SJCRH30 (cell line): ENCODE data around the gene NFIX. TPM values are rescaled to one million over a fixed set of nuclear protein-coding genes. Genes with fewer than 3 reads are reported as not detected.

Experiments used
- DNase-seq, 2 experiments: peaks; one replicate each; pipeline ENCODE4 v3.0.0-alpha.2; 2015 to 2020
- H3K27ac ChIP-seq: fragments of 250-450 bp; sonication (Bioruptor Pico); 2 replicates; pipeline ENCODE4 v1.5.1; 2020; ENCODE audit warnings: mild to moderate bottlenecking, moderate library complexity
- H3K27me3 ChIP-seq: fragments of 250-450 bp; sonication (Bioruptor Pico); 2 replicates; pipeline ENCODE4 v1.5.1; 2020; ENCODE audit warnings: mild to moderate bottlenecking, moderate library complexity
- H3K36me3 ChIP-seq: fragments of 250-450 bp; sonication (Bioruptor Pico); 2 replicates; pipeline ENCODE4 v1.5.1; 2020; ENCODE audit warnings: mild to moderate bottlenecking, moderate library complexity
- H3K4me1 ChIP-seq: fragments of 250-450 bp; sonication (Bioruptor Pico); 2 replicates; pipeline ENCODE4 v1.5.1; 2020; ENCODE audit warnings: mild to moderate bottlenecking, moderate library complexity
- H3K4me3 ChIP-seq: fragments of 250-450 bp; sonication (Bioruptor Pico); 2 replicates; pipeline ENCODE4 v1.5.1; 2020; ENCODE audit warnings: mild to moderate bottlenecking, moderate library complexity
- H3K9me3 ChIP-seq: fragments of 250-450 bp; sonication (Bioruptor Pico); replicated peaks from 2 replicates; pipeline ENCODE4 v1.5.1; 2020; ENCODE audit warnings: mild to moderate bottlenecking, moderate library complexity
- total RNA-seq: library from RNA; depleted of rRNA; stranded (reverse); fragments of >200 nt; shearing (Covaris generic); gene quantifications from 2 replicates; pipeline ENCODE4 v1.2.3, GENCODE V29; 2014

NFIX gene
- total RNA-seq, 1 experiment from 2014 or later = 20.2 TPM

DNA sequence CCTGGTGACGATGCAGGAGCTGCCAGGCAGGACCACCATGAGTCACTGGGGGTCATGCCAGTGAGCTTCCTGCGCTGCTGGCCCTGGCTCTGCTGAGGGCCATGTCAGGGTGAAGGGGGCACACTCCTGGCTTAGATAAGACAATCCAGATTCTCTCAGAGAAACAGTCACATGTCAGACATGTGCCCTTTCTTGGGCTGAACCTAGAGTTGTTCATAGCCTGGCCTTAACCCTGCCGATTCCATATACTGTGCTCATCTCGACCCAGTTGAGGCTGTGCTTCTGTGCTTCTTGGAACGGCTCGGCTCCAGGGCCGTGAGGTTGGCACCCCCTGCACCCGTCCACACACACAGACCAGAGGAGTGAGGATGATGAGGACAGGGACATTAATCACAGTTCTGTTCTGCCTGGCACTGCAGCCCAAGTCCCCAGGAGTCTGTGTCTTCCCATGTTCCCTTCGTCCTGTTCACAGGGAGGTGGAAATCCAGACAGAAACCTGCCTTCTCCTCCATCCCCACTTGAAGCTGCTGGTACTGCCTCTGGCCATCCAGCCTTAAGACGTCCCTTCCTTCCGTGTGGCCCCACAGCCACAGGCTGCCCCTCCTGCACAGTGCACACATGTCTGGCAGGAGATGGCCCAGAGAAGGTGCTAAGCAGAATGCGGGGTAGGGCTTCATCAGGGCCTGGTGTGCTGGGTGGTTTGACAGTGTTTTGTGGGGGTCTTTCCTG is 57.3 kb downstream of the NFIX start:
- no peaks in the 10 kb centered on the region for H3K36me3 ChIP-seq
- DNase-seq = no peak
- no peaks in the 10 kb centered on the region for H3K9me3 ChIP-seq
- H3K27ac ChIP-seq = peak overlapping the region; percentile 92; the same call in 1 of the 2 replicates
- peaks cover 70% of the 10 kb centered on the region for H3K4me1 ChIP-seq
- H3K4me3 ChIP-seq = no peak overlapping the region
- H3K27me3 ChIP-seq = no peaks in the 10 kb centered on the region

DNA sequence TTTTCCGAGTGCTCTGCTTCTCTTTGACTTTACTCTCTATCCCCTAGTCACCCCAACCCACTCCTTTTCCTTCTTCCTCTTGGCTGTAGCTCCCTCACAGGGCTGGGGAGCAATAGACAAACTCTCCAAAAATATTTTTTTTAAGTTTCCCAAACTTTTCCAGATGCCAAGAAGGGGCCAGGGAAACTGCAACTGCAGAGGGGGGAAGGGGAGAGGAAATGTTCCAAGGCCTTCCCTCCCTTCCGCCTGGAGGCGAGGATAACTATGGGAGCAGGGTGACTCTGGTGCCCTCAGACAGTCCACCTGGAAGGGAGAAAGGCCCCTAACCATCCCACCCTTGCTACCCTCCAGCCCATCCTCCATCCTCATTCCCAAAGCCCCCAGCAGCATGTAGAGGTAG is 58.0 kb downstream of the NFIX start:
- Histone ChIP-seq H3K4me3 (no peak overlapping the region), H3K4me1 (peaks cover 76% of the 10 kb centered on the region), H3K36me3 (no peaks in the 10 kb centered on the region), H3K27me3 (no peaks in the 10 kb centered on the region), H3K9me3 (no peaks in the 10 kb centered on the region), H3K27ac (peak overlapping the region; percentile 92)
- no peak for DNase-seq

DNA sequence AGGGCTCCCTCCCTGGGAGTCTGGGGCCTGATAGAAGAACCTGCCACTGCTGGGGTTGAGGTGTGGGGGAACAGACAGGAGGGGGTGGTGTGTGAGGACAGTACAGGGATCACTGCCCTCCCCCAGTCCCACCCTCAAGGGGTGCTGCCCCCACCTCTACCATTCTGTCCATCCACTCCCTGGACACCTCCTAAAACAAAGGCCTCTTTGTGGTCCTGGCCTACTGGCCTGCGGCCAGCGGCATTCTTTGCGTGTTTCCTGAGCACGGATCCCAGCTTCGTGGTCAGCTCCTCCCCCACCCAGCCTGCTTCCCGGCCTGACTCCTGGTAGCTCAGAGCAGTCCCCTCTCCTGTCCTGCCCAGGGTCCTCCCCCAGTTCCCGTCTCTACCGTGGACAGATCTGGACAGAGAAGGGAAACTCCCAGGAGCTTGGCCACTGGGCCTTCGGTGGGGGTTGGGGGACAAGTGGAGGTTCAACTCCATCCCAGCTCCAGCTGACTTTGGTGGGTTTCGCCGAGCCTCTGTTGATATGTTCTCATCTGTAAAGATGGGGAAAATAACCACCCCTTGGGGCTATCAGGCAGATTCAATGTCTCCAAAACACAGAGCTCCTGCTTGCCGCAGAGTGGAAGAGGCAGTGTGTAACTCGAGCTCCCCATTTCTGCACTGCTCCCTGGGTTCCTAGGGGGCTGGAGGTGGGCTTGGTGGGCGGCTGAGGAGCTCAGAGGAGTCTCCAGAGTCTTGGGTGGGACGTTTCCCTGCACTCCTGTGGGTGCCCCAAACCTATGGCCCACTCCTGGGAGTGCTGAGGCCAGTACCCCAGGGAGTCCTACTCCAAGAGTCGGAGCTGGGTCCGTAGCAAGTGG is 58.7 kb downstream of the NFIX start:
- Histone ChIP-seq H3K9me3 (no peaks in the 10 kb centered on the region), H3K36me3 (no peaks in the 10 kb centered on the region), H3K27ac (peak overlapping the region; percentile 92), H3K4me1 (peaks cover 84% of the 10 kb centered on the region), H3K4me3 (peak overlapping the region; percentile 21), H3K27me3 (no peaks in the 10 kb centered on the region)
- peak; percentile 99 for DNase-seq

DNA sequence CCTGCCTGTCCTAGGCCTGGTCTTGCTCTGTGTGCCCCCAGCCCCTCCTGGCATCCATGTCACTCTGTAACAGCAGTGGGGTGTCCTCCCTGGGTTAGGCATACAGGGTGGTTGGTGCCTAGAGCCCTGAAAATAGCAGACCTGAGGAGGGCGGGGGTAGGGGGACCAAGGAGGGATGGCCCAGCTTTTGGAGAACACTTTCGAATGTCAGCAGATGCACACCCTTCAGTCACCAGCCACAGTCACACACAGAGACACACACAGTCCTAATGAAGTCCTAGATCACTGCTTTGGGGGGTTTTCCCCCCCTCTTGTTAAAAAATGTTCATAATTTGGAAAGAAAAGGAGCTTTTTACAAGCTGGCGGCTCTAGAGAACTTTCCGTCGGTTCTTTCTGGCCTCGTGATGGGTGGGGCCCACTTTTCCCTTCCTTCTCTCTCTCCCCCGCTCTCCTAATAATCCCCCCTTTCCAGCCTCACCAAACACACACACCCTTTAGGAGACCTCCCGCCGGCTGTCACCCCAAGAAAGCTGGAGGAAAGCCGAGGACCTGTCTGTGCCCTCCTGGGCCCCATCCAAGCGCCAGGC is 59.4 kb downstream of the NFIX start:
- Histone ChIP-seq H3K27me3 (no peaks in the 10 kb centered on the region), H3K9me3 (no peaks in the 10 kb centered on the region), H3K27ac (peak overlapping the region; percentile 92), H3K4me3 (peak overlapping the region; percentile 21), H3K36me3 (no peaks in the 10 kb centered on the region), H3K4me1 (peaks cover 91% of the 10 kb centered on the region)
- DNase-seq = no peak

DNA sequence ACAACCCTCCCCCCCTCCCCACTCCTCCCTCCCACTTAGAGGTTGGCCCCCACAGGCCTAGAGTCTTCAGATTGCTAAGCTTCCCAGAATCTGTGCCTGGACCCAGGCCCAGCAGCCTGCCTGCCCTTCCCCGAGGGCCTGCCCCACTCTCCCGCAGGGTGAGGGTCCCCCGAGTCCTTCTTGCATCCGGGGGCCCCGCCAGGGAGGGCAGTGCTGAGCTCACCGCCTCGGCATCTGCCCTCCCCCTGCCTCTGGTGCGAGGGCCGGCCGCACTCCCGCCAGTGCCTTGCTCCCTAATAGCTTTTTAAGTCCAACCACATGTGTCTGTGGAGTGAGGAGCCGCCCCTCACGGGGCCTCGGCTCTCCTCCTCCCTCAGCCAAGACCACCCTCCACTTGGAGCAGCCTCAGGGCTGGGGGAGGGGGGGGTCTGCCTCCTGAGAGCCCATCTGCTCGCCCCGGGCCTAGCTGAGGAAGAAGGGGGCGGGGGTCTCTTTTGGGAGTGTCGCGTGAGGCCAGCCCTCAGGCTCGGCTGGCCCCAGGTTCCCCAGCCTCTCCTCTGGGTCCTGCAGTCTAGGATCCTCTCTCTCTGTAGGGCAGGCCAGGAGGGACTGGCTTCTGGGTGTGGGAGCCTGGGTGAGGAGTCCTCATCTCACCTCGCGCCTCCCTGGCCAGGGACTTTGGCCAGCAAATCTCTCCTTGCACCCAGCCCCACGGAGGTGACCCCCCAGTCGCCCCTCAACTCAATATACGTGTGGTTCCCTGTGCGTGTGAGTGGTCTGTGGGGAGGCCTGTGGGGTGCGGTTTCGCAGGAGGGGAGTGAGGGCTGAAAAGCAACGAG is 60.2 kb downstream of the NFIX start:
- H3K4me3 ChIP-seq = peak overlapping the region; percentile 24
- H3K4me1 ChIP-seq = peaks cover 94% of the 10 kb centered on the region
- peak; percentile 95 to 98 for DNase-seq

DNA sequence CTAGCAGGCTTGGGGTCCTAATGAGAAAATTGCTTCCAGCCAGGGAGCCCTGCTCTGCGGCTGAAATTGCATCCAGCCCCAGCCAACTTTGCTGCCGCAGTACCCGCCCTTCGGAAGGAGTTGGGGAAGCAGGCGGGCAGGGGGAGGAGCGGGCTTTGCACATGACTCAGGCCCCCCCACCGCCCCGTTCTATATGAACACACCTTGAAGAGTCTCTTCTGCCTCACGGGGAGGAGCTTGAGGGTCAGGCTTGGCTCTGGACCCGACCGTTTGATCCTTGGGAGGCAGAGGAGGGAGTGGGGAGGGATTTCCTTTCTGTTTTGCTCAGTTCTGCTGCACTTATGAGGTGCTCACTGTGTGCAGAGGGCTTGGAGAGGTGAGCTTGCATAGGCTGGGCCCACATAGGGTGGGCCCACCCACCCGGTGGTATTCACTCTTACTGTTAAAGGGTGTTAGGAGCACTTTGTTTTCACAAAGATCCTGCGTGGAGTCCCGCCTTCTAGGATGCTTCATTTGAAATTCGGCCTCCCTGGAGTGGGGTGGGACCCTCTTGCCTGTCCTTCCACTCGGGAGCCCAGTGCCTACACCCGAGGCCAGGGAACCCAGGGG is 60.9 kb downstream of the NFIX start:
- Histone ChIP-seq H3K4me3 (peak overlapping the region; percentile 24), H3K27me3 (no peaks in the 10 kb centered on the region), H3K4me1 (peaks cover 88% of the 10 kb centered on the region), H3K9me3 (no peaks in the 10 kb centered on the region), H3K36me3 (no peaks in the 10 kb centered on the region), H3K27ac (peak overlapping the region; percentile 92)
- peak; percentile 61 to 68 for DNase-seq

More for the DNA sequence above, 60.2 kb downstream of the NFIX start:
- no peaks in the 10 kb centered on the region for H3K9me3 ChIP-seq
- no peaks in the 10 kb centered on the region for H3K36me3 ChIP-seq
- H3K27ac ChIP-seq = peak overlapping the region; percentile 92
- no peaks in the 10 kb centered on the region for H3K27me3 ChIP-seq

DNA sequence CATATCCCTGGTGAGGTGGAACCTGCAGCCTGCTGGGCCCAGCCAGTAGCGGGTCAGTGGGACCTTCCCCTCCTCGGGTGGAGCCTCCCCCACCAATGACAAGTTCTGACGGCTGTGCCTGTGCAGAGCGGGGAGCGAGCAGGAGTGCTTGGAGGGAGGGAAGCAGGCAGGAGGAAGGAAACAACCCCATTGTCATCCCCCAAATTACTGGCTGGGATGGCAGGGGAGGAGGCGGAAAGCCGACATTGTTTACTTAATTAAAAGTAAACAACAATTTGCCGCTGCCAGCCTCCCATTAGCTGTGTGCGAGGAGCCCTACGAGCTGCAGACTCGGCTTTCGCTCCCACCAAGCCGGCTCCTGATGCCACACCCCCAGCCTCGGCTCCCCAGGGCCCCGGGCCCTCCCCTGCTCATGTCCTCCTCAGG is 61.9 kb downstream of the NFIX start:
- peak in 1 of 2 experiments; percentile 48 for DNase-seq
- Histone ChIP-seq H3K27ac (no peak overlapping the region; the same call in 1 of the 2 replicates), H3K27me3 (no peaks in the 10 kb centered on the region), H3K36me3 (no peaks in the 10 kb centered on the region), H3K9me3 (no peaks in the 10 kb centered on the region), H3K4me3 (no peak overlapping the region), H3K4me1 (peaks cover 86% of the 10 kb centered on the region)

DNA sequence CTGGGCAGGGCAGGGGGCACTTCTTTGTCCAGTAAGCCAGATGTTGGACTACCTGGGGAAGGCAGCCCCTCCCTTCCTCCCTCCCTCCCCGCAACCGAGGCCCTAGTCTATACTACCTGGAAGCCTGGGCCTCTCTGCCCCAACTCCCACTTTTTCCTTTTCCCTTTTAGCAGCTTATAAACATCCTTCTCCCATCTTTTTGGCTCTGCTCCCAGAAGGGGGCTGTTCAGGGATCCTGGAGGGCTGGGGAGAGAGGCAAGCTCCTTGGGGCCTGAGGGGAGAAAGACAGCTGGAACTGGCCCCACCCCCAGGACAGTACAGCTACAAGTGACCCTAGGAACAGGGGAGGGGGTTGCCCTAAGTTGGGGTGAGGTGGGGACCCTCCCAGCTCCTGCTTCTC is 62.5 kb downstream of the NFIX start:
- Histone ChIP-seq H3K36me3 (no peaks in the 10 kb centered on the region), H3K27me3 (no peaks in the 10 kb centered on the region), H3K27ac (no peak overlapping the region; the same call in 1 of the 2 replicates), H3K4me3 (no peak overlapping the region), H3K9me3 (no peaks in the 10 kb centered on the region), H3K4me1 (peaks cover 84% of the 10 kb centered on the region)
- DNase-seq = peak; percentile 80 to 86

DNA sequence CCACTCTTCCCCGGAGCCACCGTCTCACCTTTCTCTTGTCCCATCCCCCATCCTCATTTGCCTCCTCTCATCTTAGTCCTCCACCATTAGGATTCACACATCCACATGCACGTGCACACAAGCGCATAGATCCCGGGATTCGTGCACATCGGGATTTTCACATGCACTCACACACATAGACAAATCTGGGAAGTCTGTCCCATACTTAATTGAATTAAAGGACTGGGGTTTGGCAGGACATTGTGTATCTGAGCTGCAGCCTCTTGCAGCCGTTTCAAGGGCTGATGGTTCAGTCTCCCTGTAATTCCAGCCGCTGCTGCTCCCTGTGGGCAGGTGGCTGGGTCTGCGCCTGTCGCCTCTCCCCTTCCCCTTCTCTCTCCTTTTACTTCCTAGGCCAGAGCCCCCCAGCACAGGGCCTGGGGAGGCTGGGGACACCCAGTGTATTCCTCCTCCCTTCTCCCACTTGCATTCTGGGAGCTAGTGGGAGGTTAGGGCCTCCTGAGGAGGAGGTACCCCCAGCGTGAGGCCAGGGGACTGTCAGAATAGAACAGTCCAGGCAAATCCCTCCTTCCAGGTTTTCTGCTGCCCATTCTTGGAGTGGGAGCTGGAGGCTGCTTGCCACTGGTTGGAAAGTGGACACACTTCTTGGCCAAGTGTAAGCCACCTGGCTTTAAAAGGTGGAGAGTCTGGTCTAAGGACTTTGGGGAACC is 63.8 kb downstream of the NFIX start:
- Histone ChIP-seq H3K9me3 (no peaks in the 10 kb centered on the region), H3K4me1 (peaks cover 83% of the 10 kb centered on the region)

DNA sequence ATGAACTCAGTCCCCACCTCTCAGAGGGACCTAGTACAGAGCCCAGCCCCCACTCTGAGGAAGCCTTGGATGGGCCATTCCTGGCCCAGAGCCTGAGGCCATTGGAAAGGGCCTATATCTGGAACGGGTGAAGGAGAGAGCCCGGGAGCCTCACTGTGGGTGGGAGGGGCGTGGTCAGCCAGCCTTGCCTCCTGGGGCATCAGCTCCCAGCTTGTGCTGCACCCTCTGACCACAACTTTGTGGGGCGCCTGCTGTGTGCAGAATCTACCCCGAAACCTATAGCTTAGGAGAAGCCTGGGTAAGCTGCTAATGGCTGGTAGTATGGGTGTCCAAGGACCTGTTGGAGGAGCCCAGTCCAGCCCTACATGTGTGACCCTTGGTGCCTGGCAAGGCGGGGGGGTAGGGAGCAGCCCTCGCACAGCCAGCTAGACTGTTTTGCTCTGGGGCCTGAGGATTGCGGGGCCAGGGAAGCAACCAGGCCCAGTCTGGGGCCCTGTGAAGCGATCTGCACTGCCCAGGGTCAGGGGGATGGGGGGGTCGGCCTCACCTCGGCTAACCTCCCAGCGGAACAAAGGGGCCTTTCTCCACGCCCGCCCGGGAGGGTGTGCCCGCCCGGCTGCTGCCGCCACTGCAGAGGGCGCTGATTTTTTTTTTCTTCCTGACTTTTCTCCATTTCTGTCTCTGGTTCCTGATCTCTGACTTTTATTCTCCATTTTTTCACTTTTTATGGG is 65.1 kb downstream of the NFIX start:
- no peaks in the 10 kb centered on the region for H3K9me3 ChIP-seq
- H3K36me3 ChIP-seq = no peaks in the 10 kb centered on the region
- peaks cover 77% of the 10 kb centered on the region for H3K4me1 ChIP-seq
- peak overlapping the region; percentile 99 for H3K27ac ChIP-seq
- peak overlapping the region; percentile 54 for H3K4me3 ChIP-seq
- DNase-seq = peak; percentile 96
- H3K27me3 ChIP-seq = no peaks in the 10 kb centered on the region

More for the DNA sequence above, 63.8 kb downstream of the NFIX start:
- no peak overlapping the region; the same call in 1 of the 2 replicates for H3K27ac ChIP-seq
- H3K27me3 ChIP-seq = no peaks in the 10 kb centered on the region
- no peak for DNase-seq
- no peak overlapping the region for H3K4me3 ChIP-seq
- H3K36me3 ChIP-seq = no peaks in the 10 kb centered on the region

DNA sequence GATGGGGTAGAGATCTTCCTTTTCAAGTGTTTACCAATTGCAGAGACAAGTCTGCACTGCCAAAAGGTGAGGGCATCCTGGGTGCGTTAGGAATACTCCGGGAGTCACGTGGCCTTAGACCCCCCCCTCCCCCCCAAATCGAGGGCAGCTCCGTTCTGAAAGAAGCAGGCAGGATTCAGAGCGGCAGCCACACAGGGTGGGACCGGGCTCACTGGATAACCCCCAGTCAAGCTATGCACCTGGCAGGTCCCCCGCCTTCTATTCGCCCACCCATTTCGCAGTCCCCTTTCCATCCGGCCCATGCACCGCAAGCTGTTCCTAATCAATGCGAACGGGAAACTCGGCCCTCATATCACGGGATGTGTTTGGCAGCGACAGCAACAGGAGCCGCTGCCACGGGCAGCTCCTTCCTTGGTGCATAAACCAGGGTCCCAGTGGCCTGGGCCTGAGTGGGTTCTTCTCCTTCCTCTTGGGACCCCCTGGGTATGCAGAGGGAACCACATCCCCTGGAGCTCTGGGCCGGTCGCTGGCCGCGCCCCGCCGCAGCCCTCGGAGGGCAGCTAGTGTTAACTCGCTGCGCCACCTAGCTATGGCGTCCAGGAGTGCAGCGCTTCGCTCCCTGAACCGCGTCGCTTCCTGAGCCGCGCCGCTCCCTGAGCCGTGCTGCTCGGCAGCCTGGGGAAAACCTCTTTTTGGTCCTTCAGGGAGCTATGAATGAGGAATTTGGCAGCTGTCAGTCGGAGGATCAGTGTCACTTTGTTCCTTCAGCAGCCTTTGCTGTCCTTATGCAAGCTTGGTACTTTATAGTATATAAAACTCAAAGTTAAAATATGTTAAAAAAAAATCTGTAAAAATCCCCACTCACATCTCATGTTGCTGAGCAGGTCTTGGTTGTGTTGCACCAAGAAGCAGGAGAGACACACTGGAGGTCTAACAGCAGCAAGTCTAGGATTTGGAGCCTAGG is 66.0 kb downstream of the NFIX start:
- DNase-seq = peak; percentile 91 to 97
- no peaks in the 10 kb centered on the region for H3K27me3 ChIP-seq
- H3K4me1 ChIP-seq = peaks cover 68% of the 10 kb centered on the region
- H3K36me3 ChIP-seq = no peaks in the 10 kb centered on the region
- H3K4me3 ChIP-seq = peak overlapping the region; percentile 54
- H3K27ac ChIP-seq = peak overlapping the region; percentile 99
- H3K9me3 ChIP-seq = no peaks in the 10 kb centered on the region

DNA sequence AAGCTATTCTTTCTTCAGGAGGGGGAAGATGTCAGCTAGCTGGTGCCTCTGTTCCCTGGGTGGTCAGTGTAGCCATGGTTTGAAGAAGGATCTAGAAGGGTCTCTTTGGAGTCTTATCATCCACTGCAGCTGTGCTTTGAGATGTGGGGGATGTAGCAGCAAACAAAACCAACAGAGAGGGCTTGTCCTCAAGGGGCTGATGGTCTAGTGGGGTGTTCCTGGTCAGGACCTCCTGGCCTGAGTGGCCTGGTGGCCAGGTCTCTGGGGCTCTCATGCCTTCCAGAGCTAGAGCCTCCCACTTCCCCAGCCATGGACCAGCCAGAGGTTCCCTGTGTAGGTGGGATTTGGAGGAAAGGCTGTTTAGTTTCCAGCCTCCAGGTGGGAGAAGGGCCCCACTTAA is 67.0 kb downstream of the NFIX start:
- DNase-seq = no peak
- no peaks in the 10 kb centered on the region for H3K36me3 ChIP-seq
- H3K4me3 ChIP-seq = no peak overlapping the region
- H3K4me1 ChIP-seq = peaks cover 57% of the 10 kb centered on the region
- H3K27me3 ChIP-seq = no peaks in the 10 kb centered on the region
- H3K9me3 ChIP-seq = no peaks in the 10 kb centered on the region
- H3K27ac ChIP-seq = no peak overlapping the region
